BLaER1 treated with 17β-estradiol and CSF1 and Interleukin-3, amounts not matched to agents 10 nM and 100 nM (cell line): ENCODE measurements around the gene SFMBT2.

ENCODE experiments used
- H3K27ac ChIP-seq, 11 experiments: shearing (Covaris generic); formaldehyde crosslinking; 2 replicates each; pipeline ENCODE4 v1.8.1; 2022
- H3K27me3 ChIP-seq, 11 experiments: shearing (Covaris generic); formaldehyde crosslinking; 2 replicates each; pipeline ENCODE4 v1.8.1; 2022
- H3K36me3 ChIP-seq, 11 experiments: shearing (Covaris generic); formaldehyde crosslinking; 2 replicates each; pipeline ENCODE4 v1.8.1; 2022
- H3K4me1 ChIP-seq, 10 experiments: shearing (Covaris generic); formaldehyde crosslinking; 2 replicates each; pipeline ENCODE4 v1.8.1; 2022
- H3K4me2 ChIP-seq, 11 experiments: shearing (Covaris generic); formaldehyde crosslinking; 2 replicates each; pipeline ENCODE4 v1.8.1; 2022
- H3K4me3 ChIP-seq, 10 experiments: shearing (Covaris generic); formaldehyde crosslinking; 2 replicates each; pipeline ENCODE4 v1.8.1; 2022
- H3K9ac ChIP-seq, 11 experiments: shearing (Covaris generic); formaldehyde crosslinking; 2 replicates each; pipeline ENCODE4 v1.8.1; 2022
- H3K9me3 ChIP-seq, 11 experiments: shearing (Covaris generic); formaldehyde crosslinking; replicated peaks in 1 of 11; 2 replicates each; pipeline ENCODE4 v1.8.1; 2022
- H4K20me1 ChIP-seq, 11 experiments: shearing (Covaris generic); formaldehyde crosslinking; 2 replicates each; pipeline ENCODE4 v1.8.1; 2022
- Cebpa-rat ChIP-seq, 11 experiments: shearing (Covaris generic); IDR thresholded peaks; 2 replicates each; pipeline ENCODE4 v1.8.1; 2022

SFMBT2 gene

DNA sequence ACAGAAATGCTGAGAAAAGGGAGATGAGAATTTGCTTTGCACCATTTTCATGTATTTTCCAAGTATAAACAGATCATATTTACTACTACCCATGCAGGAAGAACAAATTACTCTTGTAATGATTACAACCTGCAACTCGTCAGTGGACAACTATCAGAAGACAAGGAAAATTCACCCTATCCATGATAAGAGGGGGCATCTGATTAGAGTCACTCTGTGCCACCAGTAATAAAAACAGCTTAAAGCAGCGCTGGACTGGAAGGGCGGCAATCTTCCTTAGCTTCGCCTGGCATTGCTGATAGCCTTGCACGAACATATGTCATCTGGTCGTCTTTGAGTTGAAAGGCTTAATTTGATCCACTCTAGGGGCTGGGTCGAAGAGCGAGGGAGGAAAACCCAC is 162.7 kb downstream of the SFMBT2 start:
- H3K4me1 ChIP-seq, result peaks cover 41 to 71% (median 56%) of the 10 kb centered on the region in 10 experiments
- H3K9ac ChIP-seq, result no peak overlapping the region
- no peaks in the 10 kb centered on the region for H3K27me3 ChIP-seq
- peak overlapping the region in 6 of 11 experiments; percentile 80 to 98 (median 94); a peak in 7 of 22 replicates for H3K27ac ChIP-seq
- H3K9me3 ChIP-seq, result peaks cover 0 to 33% (median 21%) of the 10 kb centered on the region in 11 experiments; a peak in 16 of 22 replicates
- H3K4me3 ChIP-seq, result no peak overlapping the region
- no peak for TF ChIP-seq Cebpa-rat (IDR thresholded peaks at IDR 0.05)
- H4K20me1 ChIP-seq, result no peaks in the 10 kb centered on the region
- H3K36me3 ChIP-seq, result peaks cover 15 to 99% (median 84%) of the 10 kb centered on the region in 11 experiments; a peak in 21 of 22 replicates
- H3K4me2 ChIP-seq, result no peak overlapping the region

DNA sequence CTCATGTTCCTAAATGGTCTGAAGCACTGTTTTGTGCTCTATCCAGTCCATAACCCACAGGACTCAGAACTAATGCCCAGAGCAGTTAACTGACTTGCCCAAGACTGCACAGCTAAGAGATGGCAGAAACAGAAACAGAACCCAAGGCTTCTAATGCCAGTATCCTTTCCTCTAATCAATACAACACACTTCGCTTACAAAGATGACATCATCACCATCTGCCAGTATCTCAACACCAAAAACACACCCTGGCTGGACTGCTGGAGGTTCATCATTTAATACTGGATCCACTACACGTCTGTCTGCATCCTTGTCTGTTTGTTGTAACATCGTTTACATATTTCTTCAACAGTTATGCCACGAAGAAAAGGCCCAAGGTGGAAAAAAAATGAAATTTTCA is 165.3 kb downstream of the SFMBT2 start:
- Histone ChIP-seq H3K4me2 (peak overlapping the region in 3 of 11 experiments; percentile 28 to 70 (median 54); a peak in 3 of 22 replicates), H3K27me3 (no peaks in the 10 kb centered on the region), H4K20me1 (no peaks in the 10 kb centered on the region), H3K9me3 (peaks cover 0 to 31% (median 18%) of the 10 kb centered on the region in 11 experiments; a peak in 16 of 22 replicates), H3K9ac (no peak overlapping the region; a peak in 1 of 22 replicates), H3K4me3 (no peak overlapping the region), H3K27ac (peak overlapping the region in 5 of 11 experiments; percentile 8 to 72 (median 56); a peak in 7 of 22 replicates), H3K4me1 (peaks cover 20 to 45% (median 30%) of the 10 kb centered on the region in 10 experiments), H3K36me3 (peaks cover 34 to 99% (median 91%) of the 10 kb centered on the region in 11 experiments)
- no peak for TF ChIP-seq Cebpa-rat (IDR thresholded peaks at IDR 0.05)

DNA sequence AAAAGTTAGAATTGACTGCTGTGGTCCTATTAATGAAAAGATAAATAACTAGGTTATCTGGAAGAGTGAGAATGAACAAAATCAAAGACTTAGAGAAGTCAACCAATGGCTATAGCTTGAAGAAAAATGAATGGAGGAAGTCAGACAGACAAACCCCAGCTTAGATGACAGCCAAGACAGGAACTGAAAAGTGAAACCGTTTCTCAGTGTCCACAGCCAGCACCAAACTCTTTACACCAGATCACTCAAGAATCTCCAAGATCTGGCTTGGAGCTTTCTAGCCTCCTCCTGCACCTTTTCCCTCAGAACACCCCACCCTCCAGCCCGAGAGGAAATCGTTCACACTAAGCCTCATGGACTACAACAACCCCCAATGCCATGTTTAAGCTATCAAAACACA is 167.0 kb downstream of the SFMBT2 start:
- Histone ChIP-seq H3K9me3 (peaks cover 0 to 21% (median 12%) of the 10 kb centered on the region in 11 experiments; a peak in 16 of 22 replicates), H3K4me3 (peak overlapping the region in 5 of 10 experiments; percentile 11 to 45 (median 26); a peak in 4 of 20 replicates), H3K9ac (peak overlapping the region; percentile 35 to 73 (median 63); a peak in 19 of 22 replicates), H3K4me2 (peak overlapping the region; percentile 49 to 84 (median 69)), H3K4me1 (peaks cover 18 to 36% (median 22%) of the 10 kb centered on the region in 10 experiments), H3K27ac (peak overlapping the region; percentile 30 to 81 (median 65); a peak in 21 of 22 replicates), H3K36me3 (peaks cover 40 to 99% (median 92%) of the 10 kb centered on the region in 11 experiments), H3K27me3 (no peaks in the 10 kb centered on the region), H4K20me1 (no peaks in the 10 kb centered on the region)
- no peak for TF ChIP-seq Cebpa-rat (IDR thresholded peaks at IDR 0.05)

DNA sequence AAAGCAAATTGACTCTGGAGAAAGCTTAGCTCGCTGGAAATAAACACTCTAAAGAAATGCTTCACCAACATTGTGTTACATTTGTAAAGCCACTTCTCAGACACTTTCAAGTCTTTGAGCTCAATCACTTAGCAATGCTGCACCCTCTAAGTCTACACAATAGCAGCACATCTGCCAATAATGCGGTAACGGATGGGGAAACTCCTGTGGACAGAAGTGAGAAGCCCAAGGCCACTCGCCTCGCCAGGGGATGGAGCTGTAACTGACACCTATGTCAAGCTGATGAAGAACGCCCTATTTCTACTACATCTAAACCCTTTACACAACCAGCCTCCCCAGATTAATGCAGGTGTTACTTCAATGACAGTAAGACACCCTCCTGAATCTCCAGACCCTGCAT is 167.7 kb downstream of the SFMBT2 start:
- no peak overlapping the region for H3K9ac ChIP-seq
- no peak overlapping the region for H3K4me3 ChIP-seq
- H3K4me1 ChIP-seq, result peaks cover 18 to 36% (median 22%) of the 10 kb centered on the region in 10 experiments
- peak overlapping the region in 1 of 11 experiments; percentile 84; a peak in 2 of 22 replicates for H3K4me2 ChIP-seq
- H3K27me3 ChIP-seq, result no peaks in the 10 kb centered on the region
- peaks cover 0 to 21% (median 12%) of the 10 kb centered on the region in 11 experiments; a peak in 16 of 22 replicates for H3K9me3 ChIP-seq
- TF ChIP-seq Cebpa-rat (IDR thresholded peaks at IDR 0.05), result no peak
- no peaks in the 10 kb centered on the region for H4K20me1 ChIP-seq
- peak overlapping the region in 5 of 11 experiments; percentile 2 to 73 (median 64); a peak in 3 of 22 replicates for H3K27ac ChIP-seq
- H3K36me3 ChIP-seq, result peaks cover 35 to 99% (median 92%) of the 10 kb centered on the region in 11 experiments

DNA sequence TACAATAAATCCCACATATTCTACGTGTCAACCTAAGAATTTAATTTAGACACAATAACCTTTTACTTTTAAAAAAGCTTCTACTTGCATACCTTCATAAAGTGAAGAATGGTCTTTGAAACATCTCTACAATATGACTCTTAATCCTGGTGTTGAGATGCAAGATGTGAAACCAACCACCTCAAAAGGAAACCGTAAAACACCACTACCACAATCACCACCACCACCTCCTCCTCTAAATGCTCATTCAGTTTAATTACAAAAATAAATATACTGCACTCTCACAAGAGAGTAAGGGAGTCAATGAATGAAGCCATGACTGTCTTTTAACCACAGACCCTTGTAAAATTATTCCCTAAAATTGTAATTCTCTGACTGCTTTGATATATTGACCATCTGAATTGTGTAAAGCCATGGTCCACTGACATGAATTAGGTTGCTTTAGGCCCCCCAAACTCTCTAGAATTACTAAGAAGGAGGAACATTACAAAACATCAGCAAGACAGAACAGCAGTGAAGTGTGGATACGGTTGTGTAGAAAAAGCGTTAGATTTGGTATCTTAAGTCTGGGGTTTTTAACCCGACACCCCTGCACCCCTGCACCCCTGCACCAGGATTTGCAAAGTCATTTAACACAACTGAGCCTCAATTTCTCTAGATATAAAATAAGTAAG is 171.4 kb downstream of the SFMBT2 start:
- Histone ChIP-seq H3K9ac (no peak overlapping the region), H4K20me1 (no peaks in the 10 kb centered on the region), H3K36me3 (peaks cover 34 to 98% (median 82%) of the 10 kb centered on the region in 11 experiments), H3K27me3 (no peaks in the 10 kb centered on the region), H3K4me3 (no peak overlapping the region), H3K4me1 (peaks cover 8 to 23% (median 12%) of the 10 kb centered on the region in 10 experiments), H3K27ac (0 out of 22 replicates have a peak overlapping the region, but pooled peaks of 1 of the 11 experiments have one; percentile 0), H3K4me2 (no peak overlapping the region), H3K9me3 (peaks cover 0 to 31% (median 12%) of the 10 kb centered on the region in 11 experiments; a peak in 16 of 22 replicates)
- TF ChIP-seq Cebpa-rat (IDR thresholded peaks at IDR 0.05), result no peak

DNA sequence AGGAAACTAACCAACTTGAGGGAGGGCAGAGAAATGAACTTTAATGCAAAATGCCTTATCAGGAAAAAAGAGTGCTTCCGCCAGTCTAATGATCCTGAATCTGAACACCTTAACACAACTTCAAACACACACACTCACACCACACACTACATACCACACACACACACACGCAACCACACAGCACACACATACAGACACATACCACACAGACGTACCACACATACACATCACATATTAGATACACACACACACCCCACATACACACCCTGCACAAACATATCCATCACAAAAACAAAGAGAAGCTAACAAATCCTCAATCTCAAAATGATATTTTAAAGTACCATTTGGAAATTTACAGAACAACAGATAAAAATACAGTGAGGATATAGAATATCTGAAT is 175.5 kb downstream of the SFMBT2 start:
- Histone ChIP-seq H3K27ac (no peak overlapping the region), H3K4me3 (no peak overlapping the region), H3K4me2 (no peak overlapping the region), H3K4me1 (peaks cover 0 to 12% (median 0%) of the 10 kb centered on the region in 10 experiments; a peak in 6 of 20 replicates), H4K20me1 (no peaks in the 10 kb centered on the region), H3K27me3 (no peaks in the 10 kb centered on the region), H3K36me3 (peaks cover 18 to 100% (median 87%) of the 10 kb centered on the region in 11 experiments; a peak in 20 of 22 replicates), H3K9me3 (peaks cover 0 to 11% (median 0%) of the 10 kb centered on the region in 11 experiments; a peak in 5 of 22 replicates), H3K9ac (no peak overlapping the region)
- no peak for TF ChIP-seq Cebpa-rat (IDR thresholded peaks at IDR 0.05)

DNA sequence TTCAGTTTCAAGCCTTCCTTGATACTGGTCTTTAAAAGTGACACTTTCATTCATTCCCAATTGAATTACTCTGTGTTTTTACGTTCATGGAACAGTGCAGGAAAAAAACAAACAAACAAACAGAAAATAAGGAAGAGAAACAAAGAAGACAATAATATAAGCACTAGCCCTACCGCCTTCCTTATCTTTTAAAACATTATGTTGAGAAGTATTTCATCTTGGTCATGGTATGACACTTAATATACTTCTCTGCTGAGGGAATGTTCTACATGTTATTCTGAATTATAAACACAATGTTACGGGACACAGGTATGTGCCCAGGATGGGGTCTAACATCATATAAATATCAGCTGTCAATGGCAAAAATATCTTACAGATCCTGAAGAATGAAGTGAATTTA is 176.7 kb downstream of the SFMBT2 start:
- H3K27me3 ChIP-seq, result no peaks in the 10 kb centered on the region
- H3K27ac ChIP-seq, result peak overlapping the region in 2 of 11 experiments; percentile 23 to 32; a peak in 1 of 22 replicates
- no peak overlapping the region for H3K4me3 ChIP-seq
- H3K9me3 ChIP-seq, result peaks cover 0 to 11% (median 0%) of the 10 kb centered on the region in 11 experiments; a peak in 4 of 22 replicates
- no peak overlapping the region for H3K9ac ChIP-seq
- H3K4me2 ChIP-seq, result no peak overlapping the region
- no peaks in the 10 kb centered on the region for H4K20me1 ChIP-seq
- peaks cover 13 to 100% (median 88%) of the 10 kb centered on the region in 11 experiments; a peak in 19 of 22 replicates for H3K36me3 ChIP-seq
- TF ChIP-seq Cebpa-rat (IDR thresholded peaks at IDR 0.05), result no peak
- 0 out of 20 replicates have a peak, but pooled peaks cover 0 to 7% (median 0%) of the 10 kb centered on the region in 10 experiments for H3K4me1 ChIP-seq

DNA sequence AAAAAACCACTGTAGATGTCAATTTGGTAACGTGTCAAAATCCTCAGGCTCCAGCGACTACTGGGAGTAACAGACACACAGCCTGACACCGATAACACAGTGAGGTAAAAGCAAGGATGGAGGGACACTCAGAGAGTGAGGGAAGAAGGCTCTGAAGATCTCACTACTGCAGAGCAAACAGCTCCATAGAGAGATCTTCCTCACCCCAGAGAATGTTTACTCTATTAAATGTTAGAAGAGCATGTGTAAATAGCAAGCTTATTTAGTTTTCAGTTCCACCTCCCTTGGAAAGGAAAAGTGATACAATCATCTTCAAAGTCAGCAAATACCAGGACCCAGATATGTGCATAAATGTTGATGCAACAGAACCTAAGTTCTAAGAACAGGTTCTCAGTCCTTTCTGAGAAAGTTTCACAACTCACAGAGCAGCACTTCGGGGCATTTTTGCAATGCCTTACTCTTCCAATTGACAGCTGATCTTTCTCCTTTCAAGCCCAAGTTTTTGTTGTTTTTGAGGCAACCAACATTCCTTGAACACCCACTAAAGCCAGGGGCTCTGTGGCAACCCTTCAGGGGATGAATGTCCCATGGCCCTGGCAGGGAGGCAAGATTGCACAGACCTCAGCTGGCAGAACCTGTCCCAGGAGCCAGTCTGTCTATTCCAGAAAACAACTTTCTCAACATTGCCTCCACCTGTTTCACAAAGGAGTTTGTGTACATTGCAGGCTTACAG is 177.4 kb downstream of the SFMBT2 start:
- Histone ChIP-seq H3K9me3 (peaks cover 0 to 11% (median 0%) of the 10 kb centered on the region in 11 experiments; a peak in 4 of 22 replicates), H3K4me3 (no peak overlapping the region), H3K4me1 (0 out of 20 replicates have a peak, but pooled peaks cover 0 to 7% (median 0%) of the 10 kb centered on the region in 10 experiments), H3K36me3 (peaks cover 13 to 100% (median 88%) of the 10 kb centered on the region in 11 experiments), H3K27ac (peak overlapping the region in 3 of 11 experiments; percentile 32 to 48 (median 38); a peak in 3 of 22 replicates), H4K20me1 (no peaks in the 10 kb centered on the region), H3K4me2 (0 out of 22 replicates have a peak overlapping the region, but pooled peaks of 1 of the 11 experiments have one; percentile 8), H3K9ac (no peak overlapping the region; a peak in 1 of 22 replicates), H3K27me3 (no peaks in the 10 kb centered on the region)
- TF ChIP-seq Cebpa-rat (IDR thresholded peaks at IDR 0.05), result no peak
